ENCODE results near the gene COL16A1.

Gene COL16A1

DNA sequence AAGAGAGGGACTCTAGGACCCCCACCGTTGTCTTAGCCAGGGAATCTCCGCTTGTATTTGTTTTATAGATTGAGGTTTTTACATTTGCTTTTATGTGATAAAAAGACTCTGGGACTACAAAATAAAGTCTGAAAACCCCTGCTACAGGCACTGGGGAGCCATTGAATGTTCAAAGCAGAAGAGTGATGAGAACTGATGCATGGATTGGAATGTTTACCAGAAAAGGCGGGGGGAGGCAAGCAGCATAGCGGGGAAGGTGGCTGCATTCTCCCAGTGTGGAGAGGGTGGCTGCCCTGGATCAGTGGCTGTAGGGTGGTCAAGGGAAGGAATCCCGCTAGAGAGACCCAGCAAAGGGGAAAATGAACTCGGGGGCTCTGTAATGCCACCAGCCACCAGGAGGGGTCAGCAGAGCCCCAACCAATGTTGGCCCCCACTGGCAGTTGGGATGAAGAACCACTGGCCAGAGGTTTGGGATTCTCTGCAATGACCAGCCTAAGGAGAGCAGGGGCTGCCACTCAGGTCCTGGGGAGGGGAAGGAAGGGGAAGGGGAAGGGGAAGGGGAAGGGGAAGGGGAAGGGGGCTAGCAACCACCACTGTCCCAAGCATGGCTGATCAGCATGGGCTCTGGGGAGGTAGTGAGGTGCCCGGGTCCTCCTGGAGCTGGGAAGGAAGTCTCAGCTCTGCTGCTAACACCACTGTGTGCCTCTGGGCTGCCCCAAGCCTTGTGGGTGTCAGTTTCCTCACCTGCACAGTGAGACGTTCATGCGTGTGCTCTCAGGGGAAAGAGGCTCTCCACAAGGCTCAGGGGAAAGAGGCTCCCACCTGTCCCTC is 40.0 kb downstream of the COL16A1 start:
- H3K4me3 ChIP-seq (replicated peaks; ENCODE audit: low read depth, low read length) = no peak overlapping the region
- TF ChIP-seq, protein P1, sequence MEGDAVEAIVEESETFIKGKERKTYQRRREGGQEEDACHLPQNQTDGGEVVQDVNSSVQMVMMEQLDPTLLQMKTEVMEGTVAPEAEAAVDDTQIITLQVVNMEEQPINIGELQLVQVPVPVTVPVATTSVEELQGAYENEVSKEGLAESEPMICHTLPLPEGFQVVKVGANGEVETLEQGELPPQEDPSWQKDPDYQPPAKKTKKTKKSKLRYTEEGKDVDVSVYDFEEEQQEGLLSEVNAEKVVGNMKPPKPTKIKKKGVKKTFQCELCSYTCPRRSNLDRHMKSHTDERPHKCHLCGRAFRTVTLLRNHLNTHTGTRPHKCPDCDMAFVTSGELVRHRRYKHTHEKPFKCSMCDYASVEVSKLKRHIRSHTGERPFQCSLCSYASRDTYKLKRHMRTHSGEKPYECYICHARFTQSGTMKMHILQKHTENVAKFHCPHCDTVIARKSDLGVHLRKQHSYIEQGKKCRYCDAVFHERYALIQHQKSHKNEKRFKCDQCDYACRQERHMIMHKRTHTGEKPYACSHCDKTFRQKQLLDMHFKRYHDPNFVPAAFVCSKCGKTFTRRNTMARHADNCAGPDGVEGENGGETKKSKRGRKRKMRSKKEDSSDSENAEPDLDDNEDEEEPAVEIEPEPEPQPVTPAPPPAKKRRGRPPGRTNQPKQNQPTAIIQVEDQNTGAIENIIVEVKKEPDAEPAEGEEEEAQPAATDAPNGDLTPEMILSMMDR (IDR thresholded peaks at IDR 0.05; ENCODE audit: low read length, missing control alignments) = peak; percentile 88
- peak; percentile 53 for DNase-seq (ENCODE audit: low read depth)

DNA sequence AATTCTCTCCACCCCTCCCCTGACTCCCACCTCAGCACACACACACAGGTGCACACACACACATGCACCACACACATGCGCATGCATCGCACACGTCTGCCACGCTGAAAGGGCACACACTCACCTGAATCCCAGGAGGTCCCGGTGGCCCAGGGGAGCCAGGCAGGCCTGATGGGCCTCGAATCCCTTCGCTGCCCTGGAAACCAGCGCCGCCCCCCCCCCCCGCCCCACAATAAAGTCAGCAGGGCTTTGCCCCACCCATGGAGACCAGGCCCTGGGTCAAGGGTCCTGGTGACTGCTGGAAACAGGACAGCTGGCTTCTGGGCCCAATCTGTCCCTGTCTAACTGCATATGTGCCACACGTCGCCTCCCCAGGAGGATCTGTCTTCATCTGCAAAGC is 41.4 kb downstream of the COL16A1 start:
- no peak for DNase-seq (ENCODE audit: low read depth)
- H3K4me3 ChIP-seq (replicated peaks; ENCODE audit: low read depth, low read length) = no peak overlapping the region
- TF ChIP-seq, protein P1 (IDR thresholded peaks at IDR 0.05; ENCODE audit: low read length, missing control alignments) = no peak

DNA sequence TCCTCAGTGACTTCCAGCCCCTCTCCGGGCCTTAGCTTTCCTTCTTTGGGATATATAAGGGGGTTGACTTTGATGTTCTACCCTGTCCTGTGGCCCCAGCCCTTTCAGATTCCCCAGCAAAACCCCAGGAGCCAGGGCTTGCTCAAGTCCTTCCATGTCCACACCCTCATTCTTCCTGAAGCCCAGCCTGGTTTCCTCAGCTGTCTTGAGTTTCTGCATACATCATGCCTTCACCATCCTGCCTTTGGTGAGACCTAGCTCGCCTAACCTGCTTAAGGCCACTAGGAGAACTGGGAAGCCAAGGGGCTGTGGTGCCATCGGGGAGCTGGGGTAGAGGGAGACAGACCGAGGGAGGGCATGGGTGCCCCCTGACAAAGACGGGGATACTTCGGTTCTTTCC is 42.0 kb downstream of the COL16A1 start:
- no peak overlapping the region for H3K4me3 ChIP-seq (replicated peaks; ENCODE audit: low read depth, low read length)
- no peak for DNase-seq (ENCODE audit: low read depth)
- TF ChIP-seq, protein P1 (IDR thresholded peaks at IDR 0.05; ENCODE audit: low read length, missing control alignments) = no peak

DNA sequence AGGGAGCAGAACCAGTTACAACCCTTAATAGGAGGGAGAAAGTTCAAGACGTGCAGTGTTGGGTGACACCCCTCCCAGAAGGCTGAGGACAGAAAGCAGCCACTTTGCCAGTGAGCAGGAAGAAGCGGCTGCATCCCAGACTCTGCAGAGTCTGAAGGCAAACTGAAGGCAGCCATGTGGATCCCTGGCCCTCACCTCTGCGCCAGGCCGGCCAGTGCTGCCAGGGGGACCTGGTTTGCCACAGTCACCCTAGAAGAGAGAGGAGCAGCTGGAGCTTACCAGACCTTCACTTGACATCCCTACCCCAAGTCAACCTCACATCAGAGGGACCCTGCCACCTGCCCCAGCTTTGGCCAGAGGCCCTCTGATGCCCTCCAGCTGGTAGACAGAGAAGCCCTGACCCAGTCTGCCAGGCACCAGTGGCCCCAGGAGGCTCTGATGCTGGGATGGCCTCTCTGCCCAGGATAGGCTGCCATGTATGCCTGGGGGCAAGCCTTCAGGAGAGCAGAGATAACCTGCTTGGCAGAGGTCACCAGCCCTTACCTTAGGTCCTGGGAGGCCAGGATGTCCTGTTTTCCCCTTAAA is 42.9 kb downstream of the COL16A1 start:
- TF ChIP-seq, protein P1 (IDR thresholded peaks at IDR 0.05; ENCODE audit: low read length, missing control alignments) = no peak
- DNase-seq (ENCODE audit: low read depth) = no peak
- H3K4me3 ChIP-seq (replicated peaks; ENCODE audit: low read depth, low read length) = no peak overlapping the region

DNA sequence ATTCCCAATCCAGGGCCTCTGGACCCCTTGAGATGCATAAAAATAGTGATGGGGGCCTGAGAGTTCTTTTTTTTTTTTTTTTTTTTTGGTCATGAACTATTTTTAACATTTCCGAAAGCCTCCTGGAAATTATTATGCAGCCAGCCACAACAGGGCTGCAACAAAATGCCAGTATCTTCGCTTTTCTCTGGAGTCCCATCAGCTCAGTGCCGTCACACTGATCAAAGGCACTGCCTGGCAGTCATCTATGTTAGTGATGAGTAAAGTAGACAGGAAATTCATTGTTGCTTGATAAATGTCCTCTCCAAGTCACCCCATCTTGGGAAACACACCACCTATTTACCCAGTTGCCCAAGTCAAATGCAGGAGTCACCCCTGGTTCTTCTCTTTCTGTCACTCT is 43.9 kb downstream of the COL16A1 start:
- H3K4me3 ChIP-seq (replicated peaks; ENCODE audit: low read depth, low read length) = no peak overlapping the region
- TF ChIP-seq, protein P1 (IDR thresholded peaks at IDR 0.05; ENCODE audit: low read length, missing control alignments) = no peak
- DNase-seq (ENCODE audit: low read depth) = no peak

DNA sequence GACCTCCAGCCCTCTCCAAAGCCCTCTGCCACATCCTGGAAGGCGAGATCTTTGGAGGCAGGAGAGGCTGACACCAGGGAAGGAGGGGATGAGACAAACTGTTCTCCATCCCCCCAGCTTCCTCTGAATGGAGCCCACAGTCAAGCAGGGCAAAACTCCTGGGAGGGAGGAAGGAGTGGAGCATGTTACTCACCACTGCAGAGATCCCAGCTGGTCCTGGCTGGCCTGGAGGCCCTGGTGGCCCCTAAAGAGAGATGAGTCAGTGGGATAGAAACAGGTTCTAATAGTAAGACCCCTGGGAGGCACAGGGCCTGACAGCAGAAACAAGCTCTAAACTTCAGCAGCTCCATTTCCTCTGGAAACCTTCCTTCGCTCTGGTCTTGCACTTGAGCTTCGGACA is 45.1 kb downstream of the COL16A1 start:
- TF ChIP-seq, protein P1 (IDR thresholded peaks at IDR 0.05; ENCODE audit: low read length, missing control alignments) = no peak
- H3K4me3 ChIP-seq (replicated peaks; ENCODE audit: low read depth, low read length) = no peak overlapping the region
- no peak for DNase-seq (ENCODE audit: low read depth)
